ENCODE results near the gene ABR. TPM values are rescaled to one million over a fixed set of nuclear protein-coding genes. Genes with fewer than 3 reads are reported as not detected.
A peak's percentile ranks its signal among the peaks of the same experiment; 100 is the strongest.
"Not testable (repeated sequence)": the region's sequence is repeated elsewhere in the genome, so short reads cannot be mapped to it uniquely, and the experiment has no call there.

Gene ABR
- total RNA-seq, 1 donor from 2014 or later: 195 TPM

DNA sequence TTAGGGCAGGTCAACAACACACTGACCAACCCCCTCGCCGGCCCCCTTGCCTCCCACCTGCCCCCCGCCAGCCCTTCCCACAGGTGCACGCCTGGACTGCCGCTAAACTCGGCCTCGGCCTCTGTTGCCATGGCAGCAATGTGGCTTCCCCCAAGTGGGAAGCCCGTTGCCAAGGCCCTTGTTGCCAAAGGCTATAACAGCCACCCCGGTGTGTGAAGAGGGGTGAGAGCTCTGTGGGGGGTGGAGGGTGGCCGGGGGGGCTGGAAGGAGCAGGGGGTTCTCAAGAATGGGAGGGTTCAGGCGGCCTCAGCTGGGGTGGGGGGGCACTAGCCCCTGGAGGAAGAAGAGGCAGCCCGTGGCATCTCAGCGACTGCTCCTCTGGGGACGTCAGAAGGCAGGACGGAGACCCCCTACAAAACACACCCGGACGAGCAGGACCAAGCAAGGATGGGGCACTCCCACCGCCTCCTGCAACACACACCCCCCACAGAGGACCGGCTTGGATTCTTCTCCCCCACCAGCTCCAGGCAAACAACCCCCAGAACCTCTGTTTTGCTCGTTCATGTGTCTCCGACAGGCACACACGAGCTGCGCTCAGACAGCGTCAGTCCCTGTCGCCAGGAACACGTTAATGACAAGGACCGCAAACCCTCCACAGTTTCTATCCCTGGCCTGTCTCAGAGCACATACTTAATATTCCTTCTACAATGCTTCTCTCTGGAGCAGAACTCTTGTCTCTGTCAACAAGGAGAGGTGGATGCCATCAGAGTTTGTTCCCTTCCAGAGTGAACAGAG, 55.7 kb downstream of the ABR start:
- TF ChIP-seq, protein P1, sequence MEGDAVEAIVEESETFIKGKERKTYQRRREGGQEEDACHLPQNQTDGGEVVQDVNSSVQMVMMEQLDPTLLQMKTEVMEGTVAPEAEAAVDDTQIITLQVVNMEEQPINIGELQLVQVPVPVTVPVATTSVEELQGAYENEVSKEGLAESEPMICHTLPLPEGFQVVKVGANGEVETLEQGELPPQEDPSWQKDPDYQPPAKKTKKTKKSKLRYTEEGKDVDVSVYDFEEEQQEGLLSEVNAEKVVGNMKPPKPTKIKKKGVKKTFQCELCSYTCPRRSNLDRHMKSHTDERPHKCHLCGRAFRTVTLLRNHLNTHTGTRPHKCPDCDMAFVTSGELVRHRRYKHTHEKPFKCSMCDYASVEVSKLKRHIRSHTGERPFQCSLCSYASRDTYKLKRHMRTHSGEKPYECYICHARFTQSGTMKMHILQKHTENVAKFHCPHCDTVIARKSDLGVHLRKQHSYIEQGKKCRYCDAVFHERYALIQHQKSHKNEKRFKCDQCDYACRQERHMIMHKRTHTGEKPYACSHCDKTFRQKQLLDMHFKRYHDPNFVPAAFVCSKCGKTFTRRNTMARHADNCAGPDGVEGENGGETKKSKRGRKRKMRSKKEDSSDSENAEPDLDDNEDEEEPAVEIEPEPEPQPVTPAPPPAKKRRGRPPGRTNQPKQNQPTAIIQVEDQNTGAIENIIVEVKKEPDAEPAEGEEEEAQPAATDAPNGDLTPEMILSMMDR (conservative IDR thresholded peaks at IDR 0.05; ENCODE audit: low read depth, low read length): no peak
- no peak for DNase-seq (ENCODE audit: low read depth)
- H3K4me3 ChIP-seq (ENCODE audit: low read depth, low read length): no peak overlapping the region

DNA sequence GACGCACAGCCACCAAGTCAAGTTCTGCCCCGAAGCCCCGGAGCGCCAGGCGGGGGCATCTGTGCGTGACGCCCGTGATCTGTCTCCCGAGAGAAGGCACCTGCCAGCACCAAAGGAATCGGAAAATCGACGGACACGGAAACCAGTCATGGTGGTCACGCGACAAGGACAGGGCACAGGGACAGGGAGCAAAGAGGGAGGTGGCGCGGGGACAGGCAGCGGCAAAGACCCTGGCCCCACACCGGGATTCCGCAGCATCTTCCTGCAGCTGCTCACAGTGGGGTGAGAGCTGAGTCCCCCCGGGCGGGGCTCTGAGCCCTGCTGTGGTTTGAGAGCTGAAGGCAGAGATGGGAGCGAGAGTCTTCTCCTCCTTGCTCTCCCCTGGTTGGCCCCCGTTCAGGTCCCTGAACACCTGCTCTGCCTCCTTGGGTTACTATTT, 56.4 kb downstream of the ABR start:
- no peak overlapping the region for H3K4me3 ChIP-seq (ENCODE audit: low read depth, low read length)
- DNase-seq (ENCODE audit: low read depth): no peak
- TF ChIP-seq, protein P1 (conservative IDR thresholded peaks at IDR 0.05; ENCODE audit: low read depth, low read length): no peak

DNA sequence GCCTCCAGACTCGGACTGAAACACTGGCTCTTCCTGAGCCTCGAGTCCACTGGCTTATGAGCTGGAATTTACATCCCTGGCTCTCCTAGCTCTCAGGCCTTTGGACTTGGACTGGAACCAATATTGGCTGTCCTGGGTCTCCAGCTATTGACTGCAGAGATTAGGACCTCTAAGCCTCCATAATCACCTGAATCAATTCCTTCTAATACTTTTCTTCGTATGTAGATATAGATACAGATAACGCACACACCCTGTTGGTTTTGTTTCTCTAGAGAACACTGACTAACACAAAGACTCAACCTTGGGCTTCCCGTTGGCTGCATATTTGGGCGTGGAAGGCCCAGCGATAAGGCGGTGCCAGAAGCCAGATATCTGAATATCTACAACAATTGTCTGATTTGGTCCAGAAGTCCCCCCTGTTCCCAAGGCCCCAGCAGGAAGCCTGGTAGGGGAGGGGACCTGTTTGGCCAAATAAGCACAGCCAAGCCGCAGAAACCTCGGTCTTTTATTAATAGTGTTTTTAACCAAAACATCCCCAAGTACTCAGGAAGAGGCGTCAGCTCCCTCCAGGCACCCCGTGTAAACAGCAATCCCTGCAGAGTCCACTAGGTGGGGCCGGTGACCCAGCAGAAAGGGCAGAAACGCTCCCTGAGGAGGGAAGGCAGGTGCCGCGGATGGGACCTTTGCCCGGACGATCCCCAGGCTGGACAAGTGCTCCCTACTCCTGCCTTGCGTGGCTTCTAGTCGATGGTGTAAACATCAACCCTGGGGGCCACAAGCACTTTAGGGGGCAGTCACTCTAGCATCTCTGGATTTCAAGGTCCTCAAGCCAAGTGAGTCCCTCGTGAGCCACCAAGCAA, 57.0 kb downstream of the ABR start:
- H3K4me3 ChIP-seq (ENCODE audit: low read depth, low read length): no peak overlapping the region
- no peak for DNase-seq (ENCODE audit: low read depth)
- TF ChIP-seq, protein P1 (conservative IDR thresholded peaks at IDR 0.05; ENCODE audit: low read depth, low read length): peak; percentile 93

DNA sequence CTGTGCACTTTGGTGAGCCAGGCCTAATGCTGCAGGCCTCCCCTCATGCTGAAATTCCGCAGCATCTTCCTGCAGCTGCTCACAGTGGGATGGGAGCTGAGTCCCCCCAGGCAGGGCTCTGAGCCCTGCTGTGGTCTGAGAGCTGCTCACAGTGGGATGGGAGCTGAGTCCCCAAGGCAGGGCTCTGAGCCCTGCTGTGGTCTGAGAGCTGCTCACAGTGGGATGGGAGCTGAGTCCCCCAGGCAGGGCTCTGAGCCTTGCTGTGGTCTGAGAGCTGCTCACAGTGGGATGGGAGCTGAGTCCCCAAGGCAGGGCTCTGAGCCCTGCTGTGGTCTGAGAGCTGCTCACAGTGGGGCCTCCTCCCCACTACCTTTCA, 58.4 kb downstream of the ABR start:
- not testable (repeated sequence) for H3K4me3 ChIP-seq (ENCODE audit: low read depth, low read length); DNase-seq (ENCODE audit: low read depth)

DNA sequence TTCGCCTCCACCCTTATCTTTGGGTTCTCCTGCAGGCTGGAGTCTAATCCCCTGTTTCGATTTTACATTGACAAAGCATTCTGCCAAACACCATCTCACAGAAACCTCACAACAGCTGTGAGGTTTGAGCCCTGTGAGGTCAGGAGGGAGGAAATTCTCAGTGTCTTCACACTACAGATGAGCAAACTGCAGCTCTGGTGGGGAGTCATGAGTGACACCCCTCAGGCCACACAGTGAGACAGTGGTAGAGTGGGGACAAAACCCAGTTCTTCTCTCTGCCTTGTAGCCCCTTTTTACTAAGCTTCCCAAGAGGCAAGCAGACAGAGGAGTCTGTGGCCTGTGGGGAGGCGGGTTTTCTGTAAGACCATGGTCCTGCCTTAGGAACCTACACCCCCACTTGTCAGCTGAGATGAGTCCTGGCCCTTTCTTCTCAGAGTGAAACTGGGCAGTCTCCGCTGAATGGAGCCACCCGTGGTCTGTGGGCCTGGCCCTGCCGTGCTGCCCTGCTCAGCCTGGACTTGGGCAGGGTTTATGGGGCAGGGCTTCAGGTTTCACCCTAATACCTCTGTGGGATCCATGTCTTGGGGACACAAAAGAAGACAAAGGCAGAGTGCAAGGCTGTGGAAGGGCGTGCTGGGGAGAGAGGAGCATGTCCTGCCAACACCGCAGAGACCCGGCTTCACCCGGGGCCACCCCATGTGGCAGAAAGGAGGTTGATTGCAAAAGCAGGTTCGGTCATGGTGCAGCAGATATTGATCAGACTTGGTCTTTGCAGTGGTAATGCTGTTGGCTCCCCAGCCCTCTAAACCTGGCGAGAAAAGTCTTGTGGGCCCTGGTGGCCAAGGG, 59.0 kb downstream of the ABR start:
- DNase-seq (ENCODE audit: low read depth): no peak
- TF ChIP-seq, protein P1 (conservative IDR thresholded peaks at IDR 0.05; ENCODE audit: low read depth, low read length): no peak
- H3K4me3 ChIP-seq (ENCODE audit: low read depth, low read length): no peak overlapping the region

DNA sequence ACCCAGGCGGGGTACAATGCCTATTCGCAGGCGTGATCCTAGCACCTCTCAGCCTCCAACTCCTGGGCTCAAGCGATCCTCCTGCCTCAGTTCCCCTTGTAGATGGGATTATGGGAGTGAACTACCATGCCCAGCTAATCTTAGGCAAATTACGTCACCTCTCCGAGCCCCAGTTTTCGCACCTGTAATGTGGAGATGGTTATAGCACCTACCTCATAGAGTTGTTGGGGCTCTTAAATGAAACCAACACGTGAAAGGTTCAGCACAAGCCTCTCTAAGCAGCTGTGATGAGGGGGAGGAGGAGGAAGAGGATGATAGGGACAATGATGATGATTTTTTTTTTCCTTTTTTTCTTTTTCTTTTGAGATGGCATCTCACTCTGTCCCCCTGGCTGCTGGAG, 59.9 kb downstream of the ABR start:
- TF ChIP-seq, protein P1 (conservative IDR thresholded peaks at IDR 0.05; ENCODE audit: low read depth, low read length): no peak
- no peak for DNase-seq (ENCODE audit: low read depth)
- H3K4me3 ChIP-seq (ENCODE audit: low read depth, low read length): no peak overlapping the region

DNA sequence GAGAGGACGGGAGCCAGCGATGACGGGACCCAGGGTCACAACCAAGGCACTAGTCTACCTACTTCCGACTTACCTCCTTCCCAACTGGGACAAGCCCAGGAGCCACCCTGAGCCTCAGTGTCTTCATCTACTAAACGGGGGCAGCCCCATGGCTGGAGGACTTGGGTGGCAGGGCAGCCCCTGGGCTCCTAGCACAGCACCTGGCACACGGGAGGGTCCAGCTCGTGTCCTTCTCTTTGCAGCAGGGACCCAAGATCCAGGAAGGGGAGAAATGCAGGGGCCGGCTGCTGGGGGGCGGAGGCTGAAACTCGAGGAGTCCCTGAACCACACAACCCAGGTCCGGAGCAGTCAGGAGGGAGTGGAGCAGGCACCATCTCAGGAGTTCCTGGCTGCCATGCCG, 63.2 kb downstream of the ABR start:
- H3K4me3 ChIP-seq (ENCODE audit: low read depth, low read length): no peak overlapping the region
- TF ChIP-seq, protein P1 (conservative IDR thresholded peaks at IDR 0.05; ENCODE audit: low read depth, low read length): no peak
- DNase-seq (ENCODE audit: low read depth): no peak
